Activated CD4-positive, alpha-beta T cell treated with anti-CD3 and anti-CD28 coated beads for 24 hours (primary cell): ENCODE results near the gene TCEANC.
"Not testable (repeated sequence)": the region's sequence is repeated elsewhere in the genome, so short reads cannot be mapped to it uniquely, and the experiment has no call there.

Source experiments
- DNase-seq, 2 donors: peaks; one replicate each; pipeline ENCODE4 v3.0.0-alpha.2; 2020; ENCODE audit warnings: low read depth in 2 of 2

Gene TCEANC

GRCh38 chrX:13655674-13656073 lies 2.7 kb downstream of the TCEANC start:
- no peak for DNase-seq

- no peak for DNase-seq
These were observed 5.7 kb downstream of the TCEANC start for GRCh38 chrX:13658602-13659001.

DNA sequence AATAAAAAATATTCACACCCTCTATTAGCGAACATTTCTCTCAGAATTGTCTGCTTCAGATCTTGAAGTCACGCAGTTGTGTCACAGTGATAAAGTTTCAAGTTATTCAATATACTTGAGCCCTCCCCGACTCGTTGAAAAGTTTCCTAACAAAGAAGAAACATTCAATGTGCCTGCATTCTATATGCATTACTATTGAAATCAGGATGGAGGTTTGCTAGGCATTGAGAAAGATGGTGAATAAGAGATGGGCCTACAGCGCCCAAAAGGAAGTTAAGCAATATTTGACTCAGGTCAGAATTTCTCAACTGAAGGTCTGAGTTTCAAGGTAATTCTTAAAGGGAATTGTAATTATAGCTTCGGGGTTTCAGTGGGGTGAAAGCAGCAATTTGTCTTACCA lies 6.1 kb downstream of the TCEANC start:
- DNase-seq, result no peak

- no peak for DNase-seq
These were observed 8.9 kb downstream of the TCEANC start for GRCh38 chrX:13661735-13662288.

- DNase-seq, result no peak
These were observed 9.4 kb downstream of the TCEANC start for GRCh38 chrX:13662355-13662791.

GRCh38 chrX:13664020-13664419 lies 11.1 kb downstream of the TCEANC start:
- DNase-seq, result no peak

- DNase-seq, result no peak
These were observed 13.9 kb downstream of the TCEANC start for GRCh38 chrX:13666836-13667235.

GRCh38 chrX:13667919-13668318 lies 15.0 kb downstream of the TCEANC start:
- no peak for DNase-seq

GRCh38 chrX:13669246-13669737 lies 16.4 kb downstream of the TCEANC start:
- peak in 1 of 2 donors; percentile 31 for DNase-seq

DNA sequence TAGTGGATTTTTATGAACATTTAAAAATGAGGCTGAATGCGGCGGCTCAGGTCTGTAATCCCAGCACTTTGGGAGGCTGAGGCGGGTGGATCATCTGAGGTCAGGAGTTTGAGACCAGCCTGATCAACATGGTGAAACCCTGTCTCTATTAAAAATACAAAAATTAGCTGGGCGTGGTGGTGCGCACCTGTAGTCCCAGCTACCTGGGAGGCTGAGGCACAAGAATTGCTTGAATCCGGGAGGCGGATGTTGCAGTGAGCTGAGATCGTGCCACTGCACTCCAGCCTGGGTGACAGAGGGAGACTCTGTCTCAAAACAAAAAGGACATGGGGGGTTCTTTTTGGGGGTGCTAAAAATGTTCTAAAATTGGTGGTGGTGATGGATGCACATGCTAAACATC lies 16.8 kb downstream of the TCEANC start:
- DNase-seq, result not testable (repeated sequence)

- no peak for DNase-seq
These were observed 17.3 kb downstream of the TCEANC start for GRCh38 chrX:13670197-13670596.

- no peak for DNase-seq
These were observed 20.1 kb downstream of the TCEANC start for GRCh38 chrX:13673016-13673415.

DNA sequence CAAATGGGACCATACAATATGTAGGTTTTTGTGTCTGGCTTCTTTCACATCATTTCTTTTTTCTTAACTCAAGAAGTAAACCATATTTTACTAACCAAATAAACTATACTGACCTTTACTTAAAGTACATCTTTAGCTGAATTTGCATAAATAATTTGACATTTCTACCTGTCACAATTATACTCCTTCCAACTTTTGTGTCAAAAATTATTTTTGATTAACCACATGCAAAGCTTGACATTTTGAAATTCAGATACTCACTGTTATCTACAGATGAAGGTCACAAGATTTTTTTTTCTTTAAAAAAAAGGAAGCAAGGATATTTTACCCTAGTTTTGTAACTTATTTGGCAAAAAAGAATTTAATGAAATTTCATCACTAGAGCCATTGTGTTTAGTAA lies 23.9 kb downstream of the TCEANC start:
- DNase-seq, result no peak

DNA sequence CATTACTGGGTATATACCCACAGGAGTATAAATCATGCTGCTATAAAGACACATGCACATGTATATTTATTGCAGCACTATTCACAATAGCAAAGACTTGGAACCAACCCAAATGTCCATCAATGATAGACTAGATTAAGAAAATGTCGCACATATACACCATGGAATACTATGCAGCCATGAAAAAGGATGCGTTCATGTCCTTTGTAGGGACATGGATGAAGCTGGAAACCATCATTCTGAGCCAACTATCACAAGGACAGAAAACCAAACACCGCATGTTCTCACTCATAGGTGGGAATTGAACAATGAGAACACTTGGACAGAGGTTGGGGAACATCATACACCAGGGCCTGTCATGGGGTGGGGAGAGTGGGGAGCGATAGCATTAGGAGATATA lies 26.8 kb downstream of the TCEANC start:
- DNase-seq, result not testable (repeated sequence)

DNA sequence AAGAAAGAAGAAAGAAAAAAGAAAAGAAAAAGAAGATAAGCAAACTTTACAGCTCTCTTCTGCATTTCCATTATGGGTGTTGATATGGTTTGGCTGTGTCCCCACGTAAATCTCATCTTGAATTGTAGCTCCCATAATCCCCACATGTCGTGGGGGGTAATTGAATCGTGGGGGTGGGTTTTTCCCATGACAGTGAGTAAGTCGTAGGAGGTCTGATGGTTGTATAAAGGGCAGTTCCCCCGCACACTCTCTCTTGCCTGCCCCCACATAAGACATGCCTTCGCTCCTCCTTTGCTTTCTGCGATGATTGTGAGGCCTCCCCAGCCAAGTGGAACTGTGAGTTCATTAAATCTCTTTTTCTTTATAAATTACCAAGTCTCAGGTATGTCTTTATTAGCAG lies 28.7 kb downstream of the TCEANC start:
- DNase-seq, result no peak

DNA sequence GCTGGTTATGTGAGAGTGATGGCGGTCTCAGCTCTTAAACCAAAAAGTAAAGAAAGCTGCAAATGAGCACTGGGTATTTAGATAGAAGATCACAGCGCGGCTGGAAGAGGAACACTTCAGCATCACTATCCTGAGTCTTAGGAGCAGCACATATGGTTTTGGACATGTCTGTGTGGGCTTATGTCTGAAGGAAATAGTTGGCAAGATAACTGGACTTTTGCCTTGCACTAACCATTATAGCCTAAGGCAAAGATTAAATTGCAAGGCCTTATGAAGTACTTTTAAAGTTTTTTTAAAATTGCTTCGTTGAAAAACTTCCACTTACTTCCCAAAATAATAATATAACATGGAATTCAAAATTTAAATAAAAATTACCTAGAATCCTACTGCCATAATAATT lies 31.4 kb downstream of the TCEANC start:
- DNase-seq, result no peak

DNA sequence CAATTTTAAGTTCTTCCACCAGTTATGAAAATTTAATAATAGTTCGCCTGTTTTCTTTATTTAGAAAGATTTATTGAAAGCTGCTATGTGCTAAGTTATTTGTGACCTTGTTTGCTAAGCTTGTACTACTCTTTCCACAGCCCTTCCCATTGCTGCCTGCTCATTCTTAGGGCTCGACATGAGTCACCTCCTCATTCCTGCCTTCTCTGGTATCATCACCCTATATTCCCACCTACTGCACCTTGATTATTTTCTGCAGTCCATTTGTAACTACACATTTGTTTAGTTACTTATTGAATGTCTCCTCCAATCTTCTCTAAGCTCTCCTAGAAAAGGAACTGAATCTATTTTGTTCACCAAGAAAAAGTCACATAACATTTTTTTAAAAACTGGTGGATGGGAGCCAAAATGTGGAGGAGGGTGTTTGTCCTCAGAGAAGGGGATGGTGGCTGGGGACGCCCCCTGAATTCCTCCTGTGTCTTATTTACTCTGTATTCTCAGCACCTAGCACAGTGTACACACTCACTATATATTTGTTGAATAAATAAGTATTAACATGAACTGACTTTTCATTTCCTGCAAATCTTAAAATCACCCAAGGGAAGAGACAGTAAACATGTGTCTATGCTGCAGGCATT lies 32.3 kb downstream of the TCEANC start:
- no peak for DNase-seq

DNA sequence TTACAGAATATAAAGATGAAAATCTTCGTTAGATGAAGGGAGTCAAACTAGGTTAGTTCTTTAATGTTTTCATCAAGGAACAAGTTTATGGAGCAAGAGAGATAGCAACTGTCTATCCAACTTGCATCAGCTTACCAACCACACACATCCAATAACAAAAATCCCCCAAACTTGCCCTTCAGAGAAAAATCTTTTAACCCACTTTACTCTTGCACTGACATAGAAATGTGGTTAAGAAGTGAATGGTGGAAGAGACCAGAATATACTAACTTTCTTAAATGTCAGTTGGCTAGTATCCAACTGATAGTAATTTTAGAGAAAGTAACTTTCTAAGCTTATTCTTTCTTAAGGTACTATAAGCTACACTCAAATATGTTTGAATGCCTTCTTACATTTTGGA lies 34.3 kb downstream of the TCEANC start:
- no peak for DNase-seq

- no peak for DNase-seq
These were observed 35.5 kb downstream of the TCEANC start for GRCh38 chrX:13688384-13688957.

- DNase-seq, result peak; percentile 71 to 76
These were observed 36.2 kb downstream of the TCEANC start, which contains the start of gene RAB9A for GRCh38 chrX:13688958-13689740. Gene RAB9A (plus strand): TSS chrX:13689128. CDS start chrX:13708747, 19,619 bp downstream.

DNA sequence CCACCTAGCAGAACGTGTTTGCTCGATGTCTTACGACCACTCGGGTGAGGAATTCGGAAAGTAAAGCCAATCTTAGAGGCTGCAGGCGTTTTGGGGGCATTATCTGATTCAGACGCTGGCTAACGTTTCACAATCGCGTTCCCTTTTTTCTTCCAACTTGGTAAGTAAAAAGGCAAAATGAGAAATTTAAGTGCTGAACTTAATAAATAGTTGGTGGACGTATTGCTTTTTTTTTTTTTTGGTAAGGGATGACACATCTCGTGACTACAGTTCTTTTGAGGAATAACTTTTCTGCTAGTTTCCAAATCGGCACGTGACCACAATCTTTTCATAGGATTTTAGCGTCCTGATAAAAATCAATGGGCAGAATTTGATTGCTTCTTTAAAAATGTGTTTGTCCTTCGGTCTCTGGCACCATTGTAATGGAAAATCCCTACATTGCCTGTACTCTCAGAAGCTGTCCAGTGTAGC lies 36.8 kb downstream of the TCEANC start:
- DNase-seq, result no peak

- no peak for DNase-seq
These were observed 37.9 kb downstream of the TCEANC start for GRCh38 chrX:13690836-13691235.
